GM13977 (cell line): ENCODE data around the gene KHSRP.

ENCODE experiments used
- DNase-seq: peaks from one replicate; pipeline ENCODE4 v3.0.0; 2012; ENCODE audit warnings: low spot score
- in situ Hi-C: fragments of 300-500 bp; cut with MboI; formaldehyde crosslinking; loops from one replicate; pipeline ENCODE4 v1.12.0; 2022; ENCODE audit warnings: low sequenced_read_pairs, low pct_unique_long_range_greater_than_20kb, mixed read lengths, inconsistent platforms; ENCODE audit not compliant: unreplicated experiment
- TF ChIP-seq, protein P1 (sequence below): IDR thresholded peaks from 2 replicates; pipeline ENCODE4 v1.5.1; 2012; ENCODE audit warnings: mild to moderate bottlenecking, control low read depth; ENCODE audit not compliant: insufficient read depth; ENCODE audit errors: extremely low read depth, missing control alignments

The KHSRP gene

DNA sequence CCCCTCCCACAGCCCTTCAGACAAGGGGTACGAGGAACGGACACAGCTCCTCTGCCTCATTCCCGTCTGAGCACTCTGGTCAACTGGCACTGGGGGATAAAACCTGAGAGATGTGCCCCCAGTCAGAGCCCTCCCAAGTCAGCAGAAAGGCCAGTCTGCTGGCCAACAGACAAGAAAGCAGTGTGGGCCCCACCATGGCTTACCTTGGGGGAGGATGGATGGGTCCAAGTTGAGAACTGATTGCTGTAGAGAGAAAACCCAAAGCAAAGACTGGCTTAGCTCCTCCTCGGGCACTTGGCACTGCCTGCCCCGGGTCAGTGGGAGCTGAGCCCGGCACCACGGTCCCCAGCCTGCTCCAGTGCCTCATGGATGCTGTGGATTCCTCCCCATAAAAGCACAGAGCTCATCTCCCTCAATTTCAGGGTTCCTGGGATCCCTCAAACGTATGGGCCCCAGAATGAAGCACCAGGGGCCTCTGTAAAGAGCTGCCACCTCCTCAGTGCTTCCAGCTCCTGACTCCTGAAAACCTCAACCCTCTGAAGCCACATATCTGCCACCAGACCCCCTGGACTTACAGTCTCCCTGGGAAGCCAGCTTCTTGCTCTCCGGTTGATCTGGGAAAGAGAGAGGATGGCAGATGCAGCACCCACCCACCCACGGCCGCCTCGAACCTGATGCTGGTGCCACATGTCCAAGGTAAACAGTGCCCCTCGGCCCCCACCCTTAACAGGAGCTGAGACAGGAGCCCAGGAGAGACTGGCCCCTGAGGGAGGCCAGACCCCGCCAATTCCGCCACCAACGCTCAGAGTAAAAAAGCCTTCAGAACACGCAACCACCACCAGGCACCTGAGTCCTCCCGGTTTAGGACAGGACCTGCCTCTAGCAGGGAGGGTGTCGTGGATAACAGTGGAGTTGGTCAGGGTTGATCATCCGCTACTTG lies 3.3 kb downstream of the KHSRP start:
- peak; percentile 8 for DNase-seq
- TF ChIP-seq, protein P1, sequence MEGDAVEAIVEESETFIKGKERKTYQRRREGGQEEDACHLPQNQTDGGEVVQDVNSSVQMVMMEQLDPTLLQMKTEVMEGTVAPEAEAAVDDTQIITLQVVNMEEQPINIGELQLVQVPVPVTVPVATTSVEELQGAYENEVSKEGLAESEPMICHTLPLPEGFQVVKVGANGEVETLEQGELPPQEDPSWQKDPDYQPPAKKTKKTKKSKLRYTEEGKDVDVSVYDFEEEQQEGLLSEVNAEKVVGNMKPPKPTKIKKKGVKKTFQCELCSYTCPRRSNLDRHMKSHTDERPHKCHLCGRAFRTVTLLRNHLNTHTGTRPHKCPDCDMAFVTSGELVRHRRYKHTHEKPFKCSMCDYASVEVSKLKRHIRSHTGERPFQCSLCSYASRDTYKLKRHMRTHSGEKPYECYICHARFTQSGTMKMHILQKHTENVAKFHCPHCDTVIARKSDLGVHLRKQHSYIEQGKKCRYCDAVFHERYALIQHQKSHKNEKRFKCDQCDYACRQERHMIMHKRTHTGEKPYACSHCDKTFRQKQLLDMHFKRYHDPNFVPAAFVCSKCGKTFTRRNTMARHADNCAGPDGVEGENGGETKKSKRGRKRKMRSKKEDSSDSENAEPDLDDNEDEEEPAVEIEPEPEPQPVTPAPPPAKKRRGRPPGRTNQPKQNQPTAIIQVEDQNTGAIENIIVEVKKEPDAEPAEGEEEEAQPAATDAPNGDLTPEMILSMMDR = no peak
- in situ Hi-C loops = no loop called here

DNA sequence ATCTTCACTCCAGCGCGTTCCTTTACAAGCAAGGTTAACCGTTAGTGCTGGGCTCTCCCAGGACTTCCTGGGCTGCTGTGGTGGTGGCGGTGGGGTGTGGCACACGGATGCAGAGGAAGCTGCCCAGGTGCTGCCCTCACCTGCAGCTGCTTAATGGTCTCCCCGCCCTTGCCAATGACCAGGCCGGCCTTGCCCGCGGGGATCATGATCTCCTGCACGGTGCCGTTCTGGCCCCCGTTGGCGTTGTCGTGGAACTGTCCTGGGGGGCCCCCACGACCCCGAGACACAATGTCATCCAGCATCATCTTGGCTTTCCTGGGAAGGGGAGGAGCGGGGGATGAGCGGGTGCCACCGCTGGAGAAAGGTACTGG lies 6.1 kb downstream of the KHSRP start:
- DNase-seq = no peak
- in situ Hi-C loops = no loop called here

DNA sequence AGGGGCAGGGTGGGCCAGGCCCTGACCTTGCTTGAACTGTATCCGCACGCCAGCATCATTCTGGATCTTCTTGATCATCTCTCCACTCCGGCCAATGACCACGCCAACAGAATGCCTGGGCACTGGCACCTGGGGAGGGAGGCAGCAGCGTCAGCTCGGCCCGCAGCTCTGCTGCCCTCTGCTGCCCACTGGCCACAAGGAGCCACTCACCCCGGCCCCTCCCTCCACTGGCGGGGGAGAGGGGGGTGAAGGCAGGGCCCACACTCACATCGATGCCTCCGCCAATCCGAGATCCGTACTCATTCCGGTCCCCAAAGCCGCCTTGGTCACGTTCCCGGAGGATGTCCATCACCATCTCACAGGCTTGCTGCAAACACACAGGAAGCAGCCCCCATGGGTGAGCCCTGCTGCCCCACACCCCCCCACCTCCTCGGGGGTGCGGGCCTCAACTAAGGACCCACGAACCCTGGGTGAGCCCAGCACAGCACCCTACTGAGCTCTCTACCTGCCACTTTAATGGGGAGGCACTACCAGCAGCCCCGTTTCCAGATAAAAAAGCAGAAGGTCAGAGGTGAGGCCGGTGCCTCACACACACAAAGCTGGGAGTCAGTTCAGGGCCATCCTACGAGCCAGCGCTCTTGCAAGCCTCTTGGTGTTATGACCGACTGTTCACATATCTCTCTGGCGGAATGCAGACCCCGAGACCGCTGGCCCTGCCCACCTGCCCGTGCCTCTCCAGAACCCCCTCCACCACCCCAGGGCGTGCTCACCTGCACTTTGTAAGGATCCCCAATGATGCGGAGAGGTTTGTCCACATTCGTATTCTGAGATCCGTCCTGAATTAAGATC lies 6.7 kb downstream of the KHSRP start:
- in situ Hi-C loops = no loop called here
- TF ChIP-seq, protein P1 = peak; percentile 24
- no peak for DNase-seq

More for the DNA sequence above, 6.1 kb downstream of the KHSRP start:
- TF ChIP-seq, protein P1 = no peak

DNA sequence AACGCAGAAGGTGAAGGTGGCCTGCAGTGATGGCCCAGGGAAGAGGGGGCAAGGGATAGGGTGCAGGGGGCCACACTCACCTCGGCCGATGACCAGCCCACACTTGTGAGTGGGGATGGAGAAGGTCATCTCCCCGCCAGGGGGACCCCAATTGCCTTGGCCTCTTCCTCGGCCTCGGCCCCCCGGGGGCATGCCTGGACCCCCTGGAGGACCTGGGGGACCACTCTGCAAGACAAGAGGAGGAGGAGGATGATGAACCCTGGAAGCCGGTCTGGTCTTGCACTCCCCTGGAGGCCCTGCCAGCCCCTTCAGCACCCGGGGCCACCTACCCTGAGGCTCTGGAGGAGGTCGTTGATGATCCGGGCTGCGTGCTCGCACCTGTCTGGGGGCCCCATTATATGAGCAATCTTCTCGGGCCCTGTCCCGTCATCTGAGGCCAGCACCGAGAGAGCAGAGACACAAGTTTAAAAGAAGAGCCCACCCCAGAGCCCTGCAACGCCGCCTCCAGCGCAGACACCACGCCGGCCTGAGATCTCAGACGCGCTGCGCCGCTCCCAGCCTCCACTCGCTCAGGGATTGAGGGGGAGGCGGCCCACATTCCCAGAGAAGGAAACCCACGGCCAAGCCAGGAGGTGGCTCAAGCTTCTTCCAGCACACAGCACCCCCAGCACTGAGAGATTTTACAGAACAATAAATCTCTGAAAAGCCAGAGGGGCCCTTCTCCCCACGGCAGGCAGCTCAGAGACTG lies 7.8 kb downstream of the KHSRP start:
- peak; percentile 13 for DNase-seq
- TF ChIP-seq, protein P1 = no peak
- in situ Hi-C loops = no loop called here

DNA sequence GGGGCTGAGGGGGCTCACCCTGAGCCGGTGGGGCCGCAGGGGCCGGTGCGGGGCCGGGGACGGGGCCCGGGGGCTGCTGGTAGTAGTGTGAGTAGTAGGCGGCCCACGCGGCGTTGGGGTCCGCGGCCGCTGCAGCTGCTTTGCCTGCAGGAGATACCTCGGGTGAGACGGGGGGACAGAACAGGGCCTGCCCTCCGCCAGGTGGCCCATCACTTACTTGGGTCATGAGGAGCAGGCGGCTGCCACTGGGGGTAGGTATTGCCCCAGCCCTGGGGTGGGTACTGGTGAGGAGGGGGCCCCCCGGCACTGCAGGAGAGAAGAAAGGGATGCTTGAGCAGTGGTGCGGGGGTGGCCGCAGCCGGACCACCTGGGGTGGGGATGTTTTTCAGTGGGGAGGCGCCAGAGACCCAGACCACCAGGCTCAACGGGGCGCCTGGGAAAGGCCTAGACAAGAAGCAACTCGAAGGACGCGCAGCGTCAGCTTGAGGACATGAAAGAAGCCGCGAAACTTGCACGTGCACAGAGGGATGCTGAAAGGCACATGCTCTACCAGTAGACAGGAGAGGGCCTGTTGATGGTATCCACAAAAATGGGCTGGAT lies 8.9 kb downstream of the KHSRP start:
- TF ChIP-seq, protein P1 = no peak
- DNase-seq = peak; percentile 26
- in situ Hi-C loops = no loop called here
